Activated CD8-positive, alpha-beta memory T cell treated with anti-CD3 and anti-CD28 coated beads for 48 hours (primary cell): ENCODE data around the gene TEX47.

Experiments
- DNase-seq, 3 experiments: peaks; one replicate each; pipeline ENCODE4 v3.0.0-alpha.2; 2020; ENCODE audit warnings: low read depth in 2 of 3, low spot score in 2 of 3

Gene TEX47

DNA sequence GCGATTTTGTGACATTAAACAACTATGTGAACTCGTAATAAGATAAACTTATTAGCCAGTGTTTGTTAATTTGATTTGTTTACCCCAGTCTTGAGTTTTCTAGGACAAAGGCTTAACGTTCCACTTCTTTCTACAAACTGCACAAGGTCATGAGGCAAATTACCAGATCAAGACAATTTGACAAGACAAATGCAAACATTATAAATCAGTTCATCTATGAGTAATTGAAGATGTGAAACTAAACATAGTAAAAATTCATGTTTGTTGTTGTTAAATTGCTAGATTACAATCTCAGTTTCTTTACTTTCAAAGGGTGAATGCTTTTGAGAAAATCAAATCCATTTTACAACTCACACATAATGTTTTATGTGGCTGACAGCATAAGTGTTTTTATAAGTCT is 49.4 kb downstream of the TEX47 start:
- no peak for DNase-seq
